NCI-H2196 (cell line): Measurements from ENCODE around the gene ABCB8.
A peak's percentile ranks its signal among the peaks of the same experiment; 100 is the strongest.

Experiments used
- DNase-seq: peaks from one replicate; lab custom pipeline; 2025; ENCODE audit not compliant: unreplicated experiment; lab: John Stamatoyannopoulos, UW

ABCB8 gene

DNA sequence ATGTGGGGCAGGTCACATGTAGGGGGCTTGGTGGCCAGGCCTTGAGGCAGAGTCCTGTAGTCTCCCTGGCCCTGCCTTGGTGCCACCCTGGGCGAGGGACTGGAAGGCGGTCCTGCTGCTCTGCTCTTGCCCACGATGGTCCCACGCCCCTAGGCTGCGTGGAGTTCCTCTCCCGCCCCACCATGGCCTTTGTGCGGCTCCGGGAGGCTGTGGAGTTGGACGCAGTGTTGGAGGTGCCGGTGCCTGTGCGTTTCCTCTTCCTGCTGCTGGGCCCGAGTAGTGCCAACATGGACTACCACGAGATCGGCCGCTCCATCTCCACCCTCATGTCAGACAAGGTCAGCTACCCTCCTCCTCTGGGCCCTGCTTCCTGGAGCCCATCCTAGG is 42.3 kb downstream of the ABCB8 start:
- DNase-seq, result no peak

DNA sequence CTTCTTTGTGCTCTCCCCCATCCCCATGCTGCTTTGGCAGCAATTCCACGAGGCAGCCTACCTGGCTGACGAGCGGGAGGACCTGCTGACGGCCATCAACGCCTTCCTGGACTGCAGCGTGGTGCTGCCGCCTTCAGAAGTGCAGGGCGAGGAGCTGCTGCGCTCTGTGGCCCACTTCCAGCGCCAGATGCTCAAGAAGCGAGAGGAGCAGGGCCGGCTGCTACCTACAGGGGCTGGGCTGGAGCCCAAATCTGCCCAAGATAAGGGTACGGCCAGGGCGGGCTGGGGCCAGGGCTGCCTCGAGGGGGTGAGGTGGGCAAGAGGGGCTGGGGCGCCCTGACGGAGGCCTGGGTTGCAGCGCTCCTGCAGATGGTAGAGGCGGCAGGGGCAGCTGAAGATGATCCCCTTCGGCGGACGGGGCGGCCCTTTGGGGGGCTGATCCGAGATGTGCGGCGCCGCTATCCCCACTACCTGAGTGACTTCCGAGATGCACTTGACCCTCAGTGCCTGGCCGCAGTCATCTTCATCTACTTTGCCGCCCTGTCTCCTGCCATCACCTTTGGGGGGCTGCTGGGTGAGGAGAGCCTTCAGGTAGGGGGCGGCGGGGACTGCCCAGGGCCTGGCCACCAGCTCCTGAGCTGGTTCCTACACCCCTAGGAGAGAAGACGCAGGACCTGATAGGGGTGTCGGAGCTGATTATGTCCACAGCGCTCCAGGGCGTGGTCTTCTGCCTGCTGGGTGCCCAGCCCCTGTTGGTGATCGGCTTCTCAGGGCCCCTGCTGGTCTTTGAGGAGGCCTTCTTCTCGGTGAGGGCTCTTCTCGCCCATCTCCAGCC is 43.0 kb downstream of the ABCB8 start:
- no peak for DNase-seq

DNA sequence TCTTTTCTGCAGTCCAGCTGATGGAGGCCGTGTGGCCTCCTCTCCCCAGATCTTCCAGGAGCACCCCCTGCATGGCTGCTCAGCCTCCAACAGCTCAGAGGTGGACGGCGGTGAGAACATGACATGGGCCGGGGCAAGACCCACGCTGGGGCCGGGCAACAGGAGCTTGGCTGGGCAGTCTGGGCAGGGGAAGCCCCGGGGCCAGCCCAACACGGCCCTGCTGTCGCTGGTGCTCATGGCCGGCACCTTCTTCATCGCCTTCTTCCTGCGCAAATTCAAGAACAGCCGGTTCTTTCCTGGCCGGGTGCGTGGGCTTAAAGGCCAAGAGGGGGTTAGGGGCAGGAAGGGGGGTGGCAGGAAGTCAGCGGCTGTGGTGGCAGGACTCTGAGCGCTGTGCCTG is 45.7 kb downstream of the ABCB8 start:
- DNase-seq, result no peak

DNA sequence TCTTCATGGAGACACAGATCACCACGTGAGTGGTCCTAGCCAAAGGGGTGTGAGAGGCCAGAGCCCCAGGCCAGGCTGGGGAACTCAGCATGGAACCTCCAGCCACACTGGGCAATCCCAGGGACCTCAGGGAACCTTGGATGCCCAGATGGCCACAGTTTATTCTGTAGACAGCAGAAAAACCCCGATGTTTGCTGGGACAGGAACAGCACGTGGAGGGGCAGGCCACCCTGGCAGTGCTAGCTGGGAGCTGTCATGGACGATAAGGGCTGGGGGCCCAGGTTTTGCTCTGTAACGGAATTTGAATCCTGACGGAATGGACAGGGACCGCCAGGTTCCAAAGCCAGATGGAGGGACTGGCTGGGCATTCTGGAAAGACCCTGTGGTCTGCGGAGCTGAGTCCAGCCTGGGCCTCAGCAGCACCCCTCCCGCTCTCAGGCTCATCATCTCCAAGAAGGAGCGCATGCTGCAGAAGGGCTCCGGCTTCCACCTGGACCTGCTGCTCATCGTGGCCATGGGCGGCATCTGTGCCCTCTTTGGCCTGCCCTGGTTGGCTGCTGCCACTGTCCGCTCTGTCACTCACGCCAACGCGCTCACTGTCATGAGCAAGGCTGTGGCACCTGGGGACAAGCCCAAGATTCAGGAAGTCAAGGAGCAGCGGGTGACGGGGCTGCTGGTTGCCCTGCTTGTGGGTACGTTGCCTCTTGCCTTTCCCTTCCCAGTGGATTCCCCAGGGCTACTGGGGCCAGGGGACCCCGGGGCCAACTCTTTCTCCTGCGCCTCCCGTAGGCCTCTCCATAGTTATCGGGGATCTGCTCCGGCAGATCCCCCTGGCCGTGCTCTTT is 46.8 kb downstream of the ABCB8 start:
- DNase-seq, result no peak

DNA sequence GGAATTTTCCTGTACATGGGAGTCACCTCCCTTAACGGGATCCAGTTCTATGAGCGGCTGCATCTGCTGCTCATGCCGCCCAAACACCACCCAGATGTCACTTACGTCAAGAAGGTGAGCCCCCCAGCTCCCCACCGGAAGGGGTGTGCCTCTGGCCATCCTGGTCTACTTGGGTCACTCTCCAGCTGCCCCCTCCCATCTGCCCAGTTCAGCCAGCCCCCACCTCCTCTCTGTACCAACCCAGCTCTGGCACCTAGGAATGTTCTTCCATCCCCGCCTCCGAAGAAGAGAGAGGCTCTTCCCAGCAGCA is 47.4 kb downstream of the ABCB8 start:
- no peak for DNase-seq

DNA sequence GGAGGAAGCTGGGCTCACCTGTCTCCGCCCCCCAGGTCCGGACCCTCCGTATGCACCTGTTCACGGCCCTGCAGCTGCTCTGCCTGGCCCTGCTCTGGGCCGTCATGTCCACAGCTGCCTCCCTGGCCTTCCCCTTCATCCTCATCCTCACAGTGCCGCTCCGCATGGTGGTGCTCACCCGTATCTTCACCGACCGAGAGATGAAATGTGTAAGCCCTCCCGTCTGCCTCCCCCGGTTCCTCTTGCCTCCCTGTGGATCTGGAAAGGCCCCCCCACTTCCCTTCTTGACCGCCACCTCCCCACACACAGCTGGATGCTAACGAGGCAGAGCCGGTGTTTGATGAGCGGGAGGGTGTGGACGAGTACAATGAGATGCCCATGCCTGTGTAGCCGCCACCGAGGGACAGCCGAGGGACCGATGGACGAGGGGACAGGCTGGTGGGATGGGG is 47.8 kb downstream of the ABCB8 start:
- DNase-seq, result no peak

DNA sequence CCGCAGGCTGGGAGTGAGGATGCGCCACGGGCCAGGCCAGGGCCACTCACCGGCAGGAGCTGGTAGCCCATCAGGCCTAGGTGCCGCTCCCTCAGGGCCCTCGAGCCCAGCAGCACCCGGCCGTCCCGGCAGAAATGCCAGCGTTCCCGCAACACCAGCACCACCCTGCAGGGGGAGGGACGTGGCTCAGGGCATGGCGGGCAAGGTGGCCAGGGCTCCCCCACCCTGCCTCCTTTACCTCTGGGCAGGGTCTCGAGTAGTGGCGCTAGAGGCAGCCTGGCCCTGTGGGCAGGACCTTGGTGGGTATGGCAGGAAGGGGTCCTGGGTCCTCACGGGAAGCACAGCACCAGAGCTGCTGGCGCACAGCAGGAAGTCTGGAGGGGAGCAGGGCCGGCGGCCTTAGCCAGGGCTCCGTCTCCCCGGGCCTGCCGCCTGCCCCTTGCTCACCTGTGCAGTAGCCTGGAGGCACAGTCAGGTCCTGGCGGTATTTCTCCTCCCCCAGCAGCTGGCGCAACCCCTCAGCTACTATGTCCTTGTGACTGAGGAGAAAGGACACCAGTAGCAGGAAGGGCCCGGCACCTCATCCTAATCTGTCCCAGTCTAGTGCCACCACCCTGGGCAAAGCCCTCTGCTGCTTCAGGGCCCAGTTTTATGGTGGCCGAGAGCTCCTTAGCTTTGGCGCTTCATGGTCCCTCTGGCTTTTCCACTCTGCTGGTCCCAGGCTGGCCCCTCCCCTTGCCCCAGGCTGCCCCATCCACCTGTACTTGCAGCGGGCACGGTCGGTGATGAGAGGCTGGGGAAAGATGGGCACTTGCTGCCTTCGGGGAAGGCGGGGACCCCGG is 48.8 kb downstream of the ABCB8 start:
- DNase-seq, result no peak

DNA sequence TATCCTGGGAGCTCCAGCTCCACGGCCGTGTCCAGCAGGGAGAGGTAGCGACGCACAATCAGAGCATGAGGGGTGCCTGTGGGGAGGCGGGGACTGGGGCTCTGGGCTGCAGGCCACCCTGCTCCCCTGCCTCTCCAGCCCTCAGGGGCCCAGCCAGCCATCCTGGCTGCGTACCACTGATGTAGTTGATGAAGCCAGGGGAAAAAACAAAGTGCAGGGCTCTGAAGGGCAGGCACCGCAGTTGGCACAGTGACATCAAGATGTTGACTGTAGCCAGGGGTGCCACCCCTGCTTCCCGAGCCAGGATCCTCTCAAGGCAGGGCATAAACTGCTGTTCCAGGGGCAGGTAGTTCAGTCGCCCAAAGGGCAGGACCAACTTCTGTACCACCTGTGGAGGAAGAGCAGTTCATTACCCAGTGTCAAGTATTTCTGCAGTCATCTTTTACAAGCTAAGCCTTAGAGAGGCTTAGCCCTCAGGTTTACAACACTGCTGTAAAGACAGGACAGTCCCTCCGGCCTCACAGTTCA is 49.5 kb downstream of the ABCB8 start:
- DNase-seq, result no peak

DNA sequence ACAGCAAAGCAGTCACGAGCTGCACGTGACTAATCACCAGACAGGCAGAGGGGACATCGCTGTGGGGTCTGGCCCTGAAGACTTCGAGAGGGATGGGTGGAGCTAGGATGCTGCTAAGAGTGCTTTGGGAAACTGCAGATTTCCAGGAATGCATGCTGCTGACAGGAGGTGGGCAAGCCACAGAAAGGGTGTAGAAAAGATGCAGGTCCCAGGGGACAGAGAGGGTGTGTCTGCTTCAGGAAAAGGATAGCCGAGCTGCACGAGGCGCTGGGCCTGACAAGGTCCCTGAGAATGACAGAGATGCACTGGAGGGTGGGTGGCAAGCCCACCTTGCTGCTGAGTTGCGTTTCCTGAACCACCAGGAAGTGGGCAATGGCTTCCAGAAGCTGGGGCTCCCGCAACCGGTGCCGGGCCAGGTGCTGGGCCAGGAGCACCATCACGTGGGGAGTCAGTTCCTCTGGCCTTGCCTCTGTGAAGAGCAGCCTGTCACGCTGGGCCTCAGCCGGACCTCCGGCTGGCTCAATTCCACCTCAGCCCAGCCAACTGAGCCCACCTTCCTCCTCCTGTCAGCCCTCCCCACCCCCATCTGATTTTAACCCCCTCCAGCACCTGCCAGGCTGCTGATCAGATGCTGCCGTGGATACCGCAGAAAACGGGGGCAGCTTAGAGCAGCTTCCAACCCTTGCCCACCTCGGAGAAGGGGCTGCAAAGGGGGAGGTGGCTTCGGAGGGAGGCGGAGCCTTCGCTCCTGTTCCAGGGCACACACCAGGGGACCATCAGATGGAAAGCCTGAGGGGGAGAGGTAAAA is 50.2 kb downstream of the ABCB8 start:
- no peak for DNase-seq

DNA sequence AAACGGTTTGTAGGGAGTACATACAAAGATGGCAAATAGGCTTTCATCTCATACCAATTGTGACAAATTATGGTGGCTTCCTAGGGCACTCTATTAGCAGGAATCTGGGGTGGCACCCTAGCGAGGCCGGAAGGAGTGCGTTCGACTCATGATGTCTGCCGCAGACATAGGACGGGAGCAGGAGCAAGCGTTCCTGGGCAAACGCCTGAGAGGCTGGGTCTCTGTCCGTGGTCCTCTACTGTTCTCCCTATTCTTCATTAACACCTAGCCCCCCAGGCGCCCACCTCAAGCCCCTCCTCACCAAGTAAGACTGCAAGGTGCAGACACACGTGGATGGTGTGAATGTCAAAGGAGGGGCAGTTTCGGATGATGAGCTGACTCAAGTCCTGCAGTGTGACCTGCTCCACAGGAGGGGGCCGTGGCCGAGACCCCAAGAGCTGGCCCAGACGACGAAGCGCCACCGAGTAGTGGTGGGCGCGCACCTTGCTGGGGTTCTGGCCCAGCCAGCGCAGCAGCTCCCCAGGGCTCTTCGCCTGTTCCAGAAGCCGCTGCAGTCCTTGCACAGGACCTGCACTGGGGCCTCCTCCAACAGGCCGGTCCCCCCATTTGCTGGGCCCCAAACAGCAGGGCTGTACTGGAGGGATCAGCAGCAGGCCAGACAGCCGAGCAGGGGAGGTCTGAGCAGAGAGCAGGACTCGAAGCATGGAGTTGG is 51.1 kb downstream of the ABCB8 start:
- DNase-seq, result no peak

DNA sequence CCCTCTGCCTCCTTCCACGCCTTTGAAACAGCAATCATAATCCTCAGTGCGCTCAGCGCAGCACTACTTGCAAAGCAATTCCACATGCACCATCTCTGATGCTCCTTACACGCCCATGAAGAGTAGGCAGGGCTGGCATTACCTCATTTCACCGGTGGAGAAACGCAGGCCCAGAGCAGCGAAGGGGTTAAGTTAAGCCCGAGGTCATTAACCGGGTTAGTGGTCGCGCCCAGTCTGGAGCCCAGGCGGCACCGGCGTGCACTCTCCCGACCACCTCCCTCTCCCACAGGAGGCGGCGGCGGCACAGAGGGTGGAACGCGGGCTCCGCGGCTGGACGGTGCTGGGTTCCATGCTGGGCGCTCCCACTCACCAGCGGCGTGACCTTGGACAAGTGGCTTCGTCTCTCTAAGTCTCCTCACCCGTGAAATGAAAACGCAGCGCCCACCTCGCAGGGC is 51.8 kb downstream of the ABCB8 start:
- DNase-seq, result no peak

DNA sequence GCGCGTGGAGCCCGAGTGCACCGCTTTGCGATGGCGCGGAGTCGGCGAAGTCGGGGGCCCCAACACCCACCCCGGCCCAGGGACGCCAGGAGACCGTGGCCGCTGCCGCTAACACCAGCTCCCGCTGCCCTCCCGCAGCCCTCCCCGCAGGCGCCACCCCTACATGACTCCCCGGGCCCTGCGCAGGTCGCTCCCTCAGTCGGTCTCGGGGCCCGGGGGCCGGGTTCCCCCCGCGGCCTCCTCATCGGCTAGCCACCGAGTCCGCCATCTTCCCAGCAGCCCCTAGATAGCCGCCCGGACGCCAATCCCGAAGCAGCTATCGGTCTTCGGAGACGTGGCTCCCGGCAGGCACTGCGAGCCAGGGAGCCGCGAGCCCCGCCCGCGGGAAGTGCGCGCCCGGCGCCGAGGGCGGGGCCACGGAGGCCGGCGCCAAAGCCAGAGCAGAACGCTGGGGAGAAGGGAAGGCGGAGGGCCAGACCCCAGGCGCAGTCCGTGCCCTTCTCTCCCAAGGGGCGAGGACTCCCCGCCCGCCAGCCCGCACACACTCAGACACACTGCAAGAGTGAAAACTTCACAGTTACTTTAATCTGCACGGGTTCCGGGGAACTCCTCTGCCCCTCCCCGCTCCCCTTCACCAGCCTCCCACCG is 52.4 kb downstream of the ABCB8 start, which contains the start of gene FASTK:
Gene FASTK, minus strand, starts transcription at position 288 of the 648 bp plus-strand sequence. Its CDS starts 43 bp downstream, at position 245.
- peak; percentile 76 for DNase-seq

DNA sequence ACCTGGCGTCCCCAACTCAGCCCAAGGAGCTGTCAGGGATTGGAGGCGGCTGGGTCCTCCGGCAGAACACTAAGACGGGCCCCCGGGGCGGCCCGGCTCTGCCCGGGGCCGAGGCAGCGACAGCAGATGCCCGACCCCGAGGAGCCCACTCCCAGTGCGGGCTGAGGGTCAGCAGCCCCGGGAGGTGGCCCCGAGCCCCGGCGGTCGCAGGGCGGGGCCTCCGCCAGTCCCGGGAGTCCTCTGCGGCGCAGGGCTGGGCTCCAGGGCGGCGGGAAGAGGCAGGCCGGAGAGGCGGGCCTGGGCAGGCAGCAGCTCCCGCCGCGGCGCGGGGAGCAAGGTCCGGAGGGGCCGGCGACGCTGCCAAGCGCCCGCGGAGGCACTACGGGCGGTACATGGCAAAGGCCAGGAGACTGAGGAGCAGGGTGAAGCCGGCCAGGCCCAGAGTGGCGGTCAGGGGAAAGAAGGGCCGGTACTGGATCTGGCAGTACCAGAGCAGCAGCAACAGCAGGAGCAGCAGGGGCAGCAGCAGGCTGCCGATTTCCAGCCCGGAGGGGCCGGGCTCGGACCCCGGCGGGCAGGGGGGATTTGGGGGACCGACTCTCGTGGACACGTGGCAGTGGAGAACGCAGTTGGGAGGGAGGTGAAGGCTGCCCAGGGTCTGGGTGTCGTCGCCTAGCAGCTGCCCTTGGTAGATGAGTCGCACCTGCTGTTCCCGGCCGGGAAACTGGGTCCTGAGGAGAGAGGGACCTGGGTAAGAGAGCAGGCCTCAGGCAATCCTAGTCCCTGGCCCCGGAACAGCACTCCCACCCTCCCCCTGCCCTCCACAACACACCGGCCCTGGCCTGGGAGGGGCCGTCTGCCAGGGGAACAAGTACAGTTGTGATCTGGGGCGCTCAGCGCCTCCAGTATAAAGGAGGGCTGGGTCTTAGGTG is 53.2 kb downstream of the ABCB8 start:
- no peak for DNase-seq

DNA sequence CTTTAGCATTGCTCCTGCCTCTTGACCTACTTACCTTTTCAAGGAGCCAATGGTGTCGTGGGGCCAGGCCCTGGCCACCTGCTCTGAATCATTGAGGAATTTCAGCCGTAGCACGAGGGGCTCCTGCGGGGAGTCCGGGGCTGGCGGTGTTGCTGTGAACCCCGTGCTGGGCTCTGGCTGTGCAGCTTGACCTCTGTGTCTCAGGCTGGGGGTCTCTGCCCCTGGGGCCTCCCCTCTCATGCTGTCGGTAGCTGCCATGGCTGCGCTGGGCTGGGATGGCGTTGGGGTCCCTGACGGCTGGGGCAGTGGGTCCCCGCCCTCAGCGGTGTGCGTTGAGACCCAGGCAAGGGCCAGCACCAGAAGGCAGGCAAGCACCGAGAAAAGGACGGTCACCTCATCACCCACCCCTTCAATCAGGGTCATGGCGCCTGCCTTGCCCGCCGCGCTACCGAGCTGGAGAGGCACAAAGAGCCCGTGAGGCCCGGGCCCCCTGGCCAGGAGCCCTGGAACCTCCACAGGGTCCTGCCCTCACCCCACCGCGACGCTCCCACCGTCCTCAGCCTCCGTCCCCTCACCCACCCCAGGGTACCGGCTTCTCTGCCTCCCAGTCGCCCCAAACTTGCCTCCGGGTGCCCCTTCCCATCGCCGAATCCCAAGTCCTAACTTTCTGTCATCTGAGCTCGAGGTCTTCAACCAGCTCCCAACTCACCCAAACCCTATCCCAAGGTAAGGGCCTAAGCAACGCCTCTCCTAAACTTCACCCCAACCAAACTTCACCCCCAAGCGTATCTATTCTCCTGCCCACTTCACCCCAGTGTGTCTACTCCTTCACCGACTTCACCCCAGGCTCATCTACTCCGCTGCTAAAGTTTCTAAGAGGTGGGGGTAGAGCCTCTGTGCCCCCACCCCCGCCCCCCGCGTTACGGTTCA is 54.2 kb downstream of the ABCB8 start:
- DNase-seq, result no peak

DNA sequence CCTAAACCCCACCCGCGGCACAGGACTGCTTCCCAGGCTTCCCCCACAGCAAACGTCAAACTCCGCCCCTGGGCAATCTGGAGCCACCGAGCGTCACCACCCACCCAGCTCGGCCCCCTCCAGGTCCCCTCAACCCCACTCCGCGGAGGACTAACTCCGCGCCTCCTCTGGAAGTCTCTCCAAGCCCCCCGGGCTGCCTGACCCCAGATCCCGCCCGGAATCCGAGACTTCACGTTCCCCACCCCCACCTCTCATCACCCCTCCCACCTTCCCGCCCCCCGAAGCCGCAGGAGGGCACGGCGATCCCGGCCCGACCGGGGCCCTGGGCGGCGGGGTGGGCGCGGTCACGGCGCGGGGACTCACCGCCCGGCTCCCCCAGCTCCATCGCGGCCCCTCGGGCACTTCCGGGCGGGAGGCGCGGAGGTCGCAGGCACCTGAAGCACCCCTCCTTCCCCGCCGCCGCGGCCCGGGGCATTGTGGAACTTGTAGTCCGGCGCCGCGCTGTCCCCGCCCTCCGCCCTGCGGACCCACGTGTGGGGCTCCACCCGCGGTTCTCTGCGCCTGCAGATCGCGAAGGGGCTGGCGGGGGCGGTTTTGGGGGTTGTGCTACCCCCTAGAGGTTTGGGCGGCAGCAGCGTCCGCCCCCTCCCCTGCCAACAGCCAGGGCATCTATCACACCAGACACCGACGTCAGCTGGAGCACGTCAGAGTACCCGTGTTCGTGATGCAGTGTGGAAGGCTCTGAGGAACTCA is 55.0 kb downstream of the ABCB8 start, which contains the start of gene TMUB1:
Gene TMUB1, minus strand, starts transcription at position 423 of the 753 bp plus-strand sequence. CDS start 930 bp downstream, outside the sequence.
- DNase-seq, result peak; percentile 38

DNA sequence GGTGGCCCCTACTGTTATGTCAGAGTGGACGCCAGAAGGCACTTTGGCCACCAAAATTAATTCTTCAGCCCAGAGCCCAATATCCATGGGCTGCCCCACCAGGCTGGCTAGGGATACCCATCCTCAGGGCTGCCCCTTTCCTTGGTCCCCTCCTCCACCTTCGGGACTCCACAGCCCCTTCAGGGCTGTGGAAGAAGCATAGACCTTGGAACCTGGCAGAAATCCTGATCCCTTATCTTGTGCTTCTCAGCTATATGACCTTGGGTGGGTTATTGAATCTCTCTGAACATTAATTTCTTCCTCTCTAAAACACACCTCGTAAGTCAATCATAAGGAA is 55.5 kb downstream of the ABCB8 start:
- no peak for DNase-seq
